ENCODE measurements around the gene ZBTB26.
"Not testable (repeated sequence)": the region's sequence is repeated elsewhere in the genome, so short reads cannot be mapped to it uniquely, and the experiment has no call there.

The ZBTB26 gene

GRCh38 chr9:122923947-122924346 lies 7.4 kb downstream of the ZBTB26 start:
- no peak for DNase-seq

GRCh38 chr9:122922713-122923112 lies 8.6 kb downstream of the ZBTB26 start:
- DNase-seq: no peak

GRCh38 chr9:122918310-122918709 lies 13.0 kb downstream of the ZBTB26 start:
- no peak for DNase-seq

- DNase-seq: peak; percentile 5
These were observed 18.2 kb downstream of the ZBTB26 start, which contains the start of gene ZBTB6 for GRCh38 chr9:122912964-122913673. ZBTB6 (minus strand) TSS chr9:122913323; CDS start chr9:122912072, 1,251 bp downstream.

- no peak for DNase-seq
These were observed 18.7 kb downstream of the ZBTB26 start for GRCh38 chr9:122912671-122912963.

GRCh38 chr9:122906122-122906521 lies 25.2 kb downstream of the ZBTB26 start:
- DNase-seq: not testable (repeated sequence)

GRCh38 chr9:122904823-122905710 lies 26.2 kb downstream of the ZBTB26 start, which contains the start of gene RC3H2:
RC3H2 (minus strand) TSS chr9:122905359; CDS start chr9:122897509, 7,850 bp downstream.
- DNase-seq: peak; percentile 81

- DNase-seq: no peak
These were observed 26.9 kb downstream of the ZBTB26 start for GRCh38 chr9:122904466-122904822.

- DNase-seq: no peak
These were observed 30.5 kb downstream of the ZBTB26 start for GRCh38 chr9:122900791-122901190.

- no peak for DNase-seq
These were observed 33.3 kb downstream of the ZBTB26 start for GRCh38 chr9:122897969-122898368.

GRCh38 chr9:122888480-122888879 lies 42.8 kb downstream of the ZBTB26 start:
- DNase-seq: no peak

GRCh38 chr9:122883125-122883524 lies 48.2 kb downstream of the ZBTB26 start:
- no peak for DNase-seq

- DNase-seq: no peak
These were observed 51.9 kb downstream of the ZBTB26 start for GRCh38 chr9:122879443-122879842.

GRCh38 chr9:122875523-122875922 lies 55.8 kb downstream of the ZBTB26 start:
- DNase-seq: no peak

GRCh38 chr9:122867276-122867675 lies 64.0 kb downstream of the ZBTB26 start:
- DNase-seq: not testable (repeated sequence)

- DNase-seq: no peak
These were observed 65.2 kb downstream of the ZBTB26 start for GRCh38 chr9:122866079-122866478.
